HCT116 (cell line): ENCODE results near the gene KCNK2.

Source experiments
- EZH2 ChIP-seq: fragments of 200-600 bp; sonication (generic); IDR thresholded peaks from 2 replicates; pipeline ENCODE4 v1.6.1; 2017; ENCODE audit warnings: antibody characterized with exemption, mixed run types
- POLR2A ChIP-seq: IDR thresholded peaks from 2 replicates; pipeline ENCODE4 v1.7.0; 2011; ENCODE audit warnings: borderline replicate concordance; ENCODE audit not compliant: insufficient read depth, insufficient read length; ENCODE audit errors: extremely low read depth
- REST ChIP-seq: IDR thresholded peaks from 2 replicates; pipeline ENCODE4 v1.6.1; 2012; ENCODE audit warnings: low read depth
- ZNF274 ChIP-seq: fragments of 200-500 bp; sonication (Bioruptor generic); IDR thresholded peaks from 2 replicates; pipeline ENCODE4 v1.6.1; 2014; ENCODE audit warnings: mild to moderate bottlenecking, low read depth, low read length, inconsistent platforms
- TF ChIP-seq, protein P1 (sequence below), 3 experiments: fragments of 200-600 bp in 1 of 3; sonication (generic) in 1 of 3; IDR thresholded peaks in 2 of 3; conservative IDR thresholded peaks in 1 of 3; 2 replicates each; pipeline ENCODE4 v1.5.1; 2012 to 2017; ENCODE audit warnings: low read depth in 2 of 3, low read length in 2 of 3, antibody characterized with exemption in 1 of 3, borderline replicate concordance in 1 of 3, control low read depth in 1 of 3, mild to moderate bottlenecking in 1 of 3, mixed read lengths in 1 of 3, mixed run types in 1 of 3, moderate library complexity in 1 of 3; ENCODE audit not compliant: insufficient read depth in 1 of 3

DNA sequence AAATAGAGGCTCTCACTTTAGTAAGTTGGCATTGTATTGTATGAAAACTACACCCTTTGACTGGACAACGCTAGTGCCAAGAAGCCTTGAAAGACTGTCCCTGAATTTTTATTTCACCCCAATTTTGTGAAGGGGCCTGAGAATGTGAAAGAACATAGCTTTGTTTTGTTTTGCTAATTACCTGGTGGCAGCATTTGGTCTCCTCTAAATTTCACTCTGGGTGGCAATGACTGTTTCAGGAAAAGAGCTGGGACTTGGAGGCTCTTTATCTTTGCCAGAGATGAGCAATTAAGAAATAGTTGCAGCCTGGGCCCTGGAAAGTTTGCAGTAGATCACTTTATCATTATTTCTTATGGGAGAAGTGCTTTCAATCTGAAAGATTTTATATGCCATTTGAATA lies 117.6 kb downstream of the KCNK2 start:
- TF ChIP-seq ZNF274: no peak
- TF ChIP-seq REST: no peak
- TF ChIP-seq POLR2A: no peak
- TF ChIP-seq, protein P1, sequence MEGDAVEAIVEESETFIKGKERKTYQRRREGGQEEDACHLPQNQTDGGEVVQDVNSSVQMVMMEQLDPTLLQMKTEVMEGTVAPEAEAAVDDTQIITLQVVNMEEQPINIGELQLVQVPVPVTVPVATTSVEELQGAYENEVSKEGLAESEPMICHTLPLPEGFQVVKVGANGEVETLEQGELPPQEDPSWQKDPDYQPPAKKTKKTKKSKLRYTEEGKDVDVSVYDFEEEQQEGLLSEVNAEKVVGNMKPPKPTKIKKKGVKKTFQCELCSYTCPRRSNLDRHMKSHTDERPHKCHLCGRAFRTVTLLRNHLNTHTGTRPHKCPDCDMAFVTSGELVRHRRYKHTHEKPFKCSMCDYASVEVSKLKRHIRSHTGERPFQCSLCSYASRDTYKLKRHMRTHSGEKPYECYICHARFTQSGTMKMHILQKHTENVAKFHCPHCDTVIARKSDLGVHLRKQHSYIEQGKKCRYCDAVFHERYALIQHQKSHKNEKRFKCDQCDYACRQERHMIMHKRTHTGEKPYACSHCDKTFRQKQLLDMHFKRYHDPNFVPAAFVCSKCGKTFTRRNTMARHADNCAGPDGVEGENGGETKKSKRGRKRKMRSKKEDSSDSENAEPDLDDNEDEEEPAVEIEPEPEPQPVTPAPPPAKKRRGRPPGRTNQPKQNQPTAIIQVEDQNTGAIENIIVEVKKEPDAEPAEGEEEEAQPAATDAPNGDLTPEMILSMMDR (IDR thresholded peaks at IDR 0.05 in 2 of 3, conservative IDR thresholded peaks at IDR 0.05 in 1 of 3; ENCODE audit: borderline replicate concordance in 1 of 3, insufficient read depth in 1 of 3, low read depth in 2 of 3, low read length in 2 of 3): no peak
- TF ChIP-seq EZH2: no peak
